OCI-LY7 (cell line): ENCODE measurements around the gene GLCCI1.

Experiments
- EZH2phosphoT487 ChIP-seq: fragments of 200-600 bp; sonication (generic); IDR thresholded peaks from 2 replicates; pipeline ENCODE4 v1.6.1; 2018; ENCODE audit warnings: low read depth, borderline replicate concordance, mild to moderate bottlenecking, mixed run types, antibody characterized with exemption, low read length, moderate library complexity, mixed read lengths
- TF ChIP-seq, protein P1 (sequence below): fragments of 200-600 bp; sonication (generic); conservative IDR thresholded peaks from 2 replicates; pipeline ENCODE4 v1.5.1; 2014; ENCODE audit warnings: mild to moderate bottlenecking, antibody characterized with exemption, low read length, moderate library complexity, mixed read lengths

DNA sequence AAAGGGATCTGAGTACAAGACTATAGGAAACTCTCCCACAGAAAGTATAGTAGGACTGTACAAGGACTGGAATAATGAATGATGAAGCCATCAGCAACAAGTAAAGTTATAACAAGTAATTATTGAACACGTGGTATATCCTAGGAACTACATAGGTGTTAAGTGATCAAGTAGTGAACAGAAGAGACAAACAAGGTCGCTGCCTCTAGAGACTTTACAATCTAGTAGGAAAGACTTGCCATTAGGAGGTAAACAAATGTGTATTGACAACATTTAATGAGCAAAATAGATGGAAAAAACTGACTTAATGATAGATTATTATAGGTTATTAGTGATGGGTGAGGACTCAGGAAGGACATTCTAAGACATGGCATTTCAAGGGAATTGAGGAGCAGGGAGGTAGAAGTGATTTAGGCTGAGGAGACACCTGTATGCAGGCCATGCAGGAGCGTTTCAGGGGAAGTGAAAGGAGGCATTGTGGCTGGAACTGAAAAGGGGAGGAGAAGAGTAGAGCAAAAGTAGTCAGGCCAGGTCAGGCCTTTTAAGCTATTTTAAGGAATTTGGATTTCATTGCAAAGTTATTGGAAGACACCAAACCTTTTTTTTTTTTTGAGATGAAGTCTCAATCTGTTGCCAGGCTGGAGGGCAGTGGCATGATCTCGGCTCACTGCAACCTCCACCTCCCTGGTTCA lies 8.5 kb upstream of the GLCCI1 start:
- TF ChIP-seq, protein P1, sequence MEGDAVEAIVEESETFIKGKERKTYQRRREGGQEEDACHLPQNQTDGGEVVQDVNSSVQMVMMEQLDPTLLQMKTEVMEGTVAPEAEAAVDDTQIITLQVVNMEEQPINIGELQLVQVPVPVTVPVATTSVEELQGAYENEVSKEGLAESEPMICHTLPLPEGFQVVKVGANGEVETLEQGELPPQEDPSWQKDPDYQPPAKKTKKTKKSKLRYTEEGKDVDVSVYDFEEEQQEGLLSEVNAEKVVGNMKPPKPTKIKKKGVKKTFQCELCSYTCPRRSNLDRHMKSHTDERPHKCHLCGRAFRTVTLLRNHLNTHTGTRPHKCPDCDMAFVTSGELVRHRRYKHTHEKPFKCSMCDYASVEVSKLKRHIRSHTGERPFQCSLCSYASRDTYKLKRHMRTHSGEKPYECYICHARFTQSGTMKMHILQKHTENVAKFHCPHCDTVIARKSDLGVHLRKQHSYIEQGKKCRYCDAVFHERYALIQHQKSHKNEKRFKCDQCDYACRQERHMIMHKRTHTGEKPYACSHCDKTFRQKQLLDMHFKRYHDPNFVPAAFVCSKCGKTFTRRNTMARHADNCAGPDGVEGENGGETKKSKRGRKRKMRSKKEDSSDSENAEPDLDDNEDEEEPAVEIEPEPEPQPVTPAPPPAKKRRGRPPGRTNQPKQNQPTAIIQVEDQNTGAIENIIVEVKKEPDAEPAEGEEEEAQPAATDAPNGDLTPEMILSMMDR, result no peak
- no peak for TF ChIP-seq EZH2phosphoT487
